ENCODE data around the gene MAD1L1.

Gene MAD1L1

GRCh38 chr7:1952781-1953180, 280.0 kb downstream of the MAD1L1 start:
- H3K4me3 ChIP-seq (ENCODE audit: low read depth, low read length): no peak overlapping the region
- no peaks in the 10 kb centered on the region for H3K4me1 ChIP-seq (ENCODE audit: control insufficient read depth, insufficient read depth, low read length)
- H3K36me3 ChIP-seq (ENCODE audit: control insufficient read depth, insufficient read depth, low read length): no peaks in the 10 kb centered on the region
- H3K27ac ChIP-seq (ENCODE audit: low read depth, low read length): no peak overlapping the region
- no peaks in the 10 kb centered on the region for H3K9me3 ChIP-seq (ENCODE audit: control insufficient read depth, insufficient read depth, low read length)
- no peaks in the 10 kb centered on the region for H3K27me3 ChIP-seq (ENCODE audit: control insufficient read depth, insufficient read depth, low read length)
- H3K9ac ChIP-seq (ENCODE audit: low read depth, low read length): no peak overlapping the region

- H3K36me3 ChIP-seq (ENCODE audit: control insufficient read depth, insufficient read depth, low read length): no peaks in the 10 kb centered on the region
- H3K4me3 ChIP-seq (ENCODE audit: low read depth, low read length): no peak overlapping the region
- no peaks in the 10 kb centered on the region for H3K9me3 ChIP-seq (ENCODE audit: control insufficient read depth, insufficient read depth, low read length)
- H3K27me3 ChIP-seq (ENCODE audit: control insufficient read depth, insufficient read depth, low read length): no peaks in the 10 kb centered on the region
- H3K4me1 ChIP-seq (ENCODE audit: control insufficient read depth, insufficient read depth, low read length): no peaks in the 10 kb centered on the region
- no peak overlapping the region for H3K9ac ChIP-seq (ENCODE audit: low read depth, low read length)
- no peak overlapping the region for H3K27ac ChIP-seq (ENCODE audit: low read depth, low read length)
Measured at GRCh38 chr7:1952169-1952760, 280.5 kb downstream of the MAD1L1 start.

- H3K4me1 ChIP-seq (ENCODE audit: control insufficient read depth, insufficient read depth, low read length): no peaks in the 10 kb centered on the region
- H3K27ac ChIP-seq (ENCODE audit: low read depth, low read length): no peak overlapping the region
- H3K4me3 ChIP-seq (ENCODE audit: low read depth, low read length): no peak overlapping the region
- no peak overlapping the region for H3K9ac ChIP-seq (ENCODE audit: low read depth, low read length)
- no peaks in the 10 kb centered on the region for H3K36me3 ChIP-seq (ENCODE audit: control insufficient read depth, insufficient read depth, low read length)
- no peaks in the 10 kb centered on the region for H3K27me3 ChIP-seq (ENCODE audit: control insufficient read depth, insufficient read depth, low read length)
- no peaks in the 10 kb centered on the region for H3K9me3 ChIP-seq (ENCODE audit: control insufficient read depth, insufficient read depth, low read length)
Measured at GRCh38 chr7:1951600-1951999, 281.1 kb downstream of the MAD1L1 start.

GRCh38 chr7:1951159-1951536, 281.6 kb downstream of the MAD1L1 start:
- Histone ChIP-seq H3K27me3 (ENCODE audit: control insufficient read depth, insufficient read depth, low read length) (no peaks in the 10 kb centered on the region), H3K27ac (ENCODE audit: low read depth, low read length) (no peak overlapping the region), H3K4me1 (ENCODE audit: control insufficient read depth, insufficient read depth, low read length) (no peaks in the 10 kb centered on the region), H3K36me3 (ENCODE audit: control insufficient read depth, insufficient read depth, low read length) (no peaks in the 10 kb centered on the region), H3K9ac (ENCODE audit: low read depth, low read length) (no peak overlapping the region), H3K9me3 (ENCODE audit: control insufficient read depth, insufficient read depth, low read length) (no peaks in the 10 kb centered on the region), H3K4me3 (ENCODE audit: low read depth, low read length) (no peak overlapping the region)

- no peak overlapping the region for H3K9ac ChIP-seq (ENCODE audit: low read depth, low read length)
- H3K27ac ChIP-seq (ENCODE audit: low read depth, low read length): no peak overlapping the region
- H3K27me3 ChIP-seq (ENCODE audit: control insufficient read depth, insufficient read depth, low read length): no peaks in the 10 kb centered on the region
- no peak overlapping the region for H3K4me3 ChIP-seq (ENCODE audit: low read depth, low read length)
- no peaks in the 10 kb centered on the region for H3K9me3 ChIP-seq (ENCODE audit: control insufficient read depth, insufficient read depth, low read length)
- H3K36me3 ChIP-seq (ENCODE audit: control insufficient read depth, insufficient read depth, low read length): no peaks in the 10 kb centered on the region
- H3K4me1 ChIP-seq (ENCODE audit: control insufficient read depth, insufficient read depth, low read length): no peaks in the 10 kb centered on the region
Measured at GRCh38 chr7:1950452-1951158, 282.1 kb downstream of the MAD1L1 start.

- Histone ChIP-seq H3K27me3 (ENCODE audit: control insufficient read depth, insufficient read depth, low read length) (no peaks in the 10 kb centered on the region), H3K4me3 (ENCODE audit: low read depth, low read length) (no peak overlapping the region), H3K4me1 (ENCODE audit: control insufficient read depth, insufficient read depth, low read length) (no peaks in the 10 kb centered on the region), H3K9ac (ENCODE audit: low read depth, low read length) (no peak overlapping the region), H3K9me3 (ENCODE audit: control insufficient read depth, insufficient read depth, low read length) (no peaks in the 10 kb centered on the region), H3K36me3 (ENCODE audit: control insufficient read depth, insufficient read depth, low read length) (no peaks in the 10 kb centered on the region), H3K27ac (ENCODE audit: low read depth, low read length) (no peak overlapping the region)
Measured at GRCh38 chr7:1950066-1950451, 282.7 kb downstream of the MAD1L1 start.

GRCh38 chr7:1949681-1950055, 283.1 kb downstream of the MAD1L1 start:
- Histone ChIP-seq H3K9ac (ENCODE audit: low read depth, low read length) (no peak overlapping the region), H3K27me3 (ENCODE audit: control insufficient read depth, insufficient read depth, low read length) (no peaks in the 10 kb centered on the region), H3K36me3 (ENCODE audit: control insufficient read depth, insufficient read depth, low read length) (no peaks in the 10 kb centered on the region), H3K4me1 (ENCODE audit: control insufficient read depth, insufficient read depth, low read length) (no peaks in the 10 kb centered on the region), H3K4me3 (ENCODE audit: low read depth, low read length) (no peak overlapping the region), H3K27ac (ENCODE audit: low read depth, low read length) (no peak overlapping the region), H3K9me3 (ENCODE audit: control insufficient read depth, insufficient read depth, low read length) (no peaks in the 10 kb centered on the region)

- Histone ChIP-seq H3K4me1 (ENCODE audit: control insufficient read depth, insufficient read depth, low read length) (no peaks in the 10 kb centered on the region), H3K9ac (ENCODE audit: low read depth, low read length) (no peak overlapping the region), H3K4me3 (ENCODE audit: low read depth, low read length) (no peak overlapping the region), H3K27me3 (ENCODE audit: control insufficient read depth, insufficient read depth, low read length) (no peaks in the 10 kb centered on the region), H3K9me3 (ENCODE audit: control insufficient read depth, insufficient read depth, low read length) (no peaks in the 10 kb centered on the region), H3K27ac (ENCODE audit: low read depth, low read length) (no peak overlapping the region), H3K36me3 (ENCODE audit: control insufficient read depth, insufficient read depth, low read length) (no peaks in the 10 kb centered on the region)
Measured at GRCh38 chr7:1948887-1949680, 283.7 kb downstream of the MAD1L1 start.

- Histone ChIP-seq H3K4me1 (ENCODE audit: control insufficient read depth, insufficient read depth, low read length) (peaks cover 2% of the 10 kb centered on the region; the same call in 1 of the 2 replicates), H3K27ac (ENCODE audit: low read depth, low read length) (no peak overlapping the region), H3K36me3 (ENCODE audit: control insufficient read depth, insufficient read depth, low read length) (no peaks in the 10 kb centered on the region), H3K9me3 (ENCODE audit: control insufficient read depth, insufficient read depth, low read length) (no peaks in the 10 kb centered on the region), H3K4me3 (ENCODE audit: low read depth, low read length) (no peak overlapping the region), H3K27me3 (ENCODE audit: control insufficient read depth, insufficient read depth, low read length) (no peaks in the 10 kb centered on the region), H3K9ac (ENCODE audit: low read depth, low read length) (no peak overlapping the region)
Measured at GRCh38 chr7:1948301-1948796, 284.4 kb downstream of the MAD1L1 start.

GRCh38 chr7:1947586-1948217, 285.0 kb downstream of the MAD1L1 start:
- Histone ChIP-seq H3K9me3 (ENCODE audit: control insufficient read depth, insufficient read depth, low read length) (no peaks in the 10 kb centered on the region), H3K4me1 (ENCODE audit: control insufficient read depth, insufficient read depth, low read length) (peaks cover 8% of the 10 kb centered on the region), H3K4me3 (ENCODE audit: low read depth, low read length) (no peak overlapping the region), H3K27me3 (ENCODE audit: control insufficient read depth, insufficient read depth, low read length) (no peaks in the 10 kb centered on the region), H3K9ac (ENCODE audit: low read depth, low read length) (no peak overlapping the region), H3K36me3 (ENCODE audit: control insufficient read depth, insufficient read depth, low read length) (no peaks in the 10 kb centered on the region), H3K27ac (ENCODE audit: low read depth, low read length) (no peak overlapping the region)
